Stimulated activated naive CD8-positive, alpha-beta T cell treated with anti-CD3 and anti-CD28 coated beads, Interleukin-15, Interleukin-2, amounts not matched to agents 100 ng/mL and 50 ng/mL, for 24 hours (primary cell): ENCODE results near the gene HDLBP.

Source experiments
- H3K27ac Mint-ChIP-seq: one replicate; pipeline ENCODE4 v1.8.0; 2021; ENCODE audit warnings: mild to moderate bottlenecking, mixed read lengths
- H3K27me3 Mint-ChIP-seq: one replicate; pipeline ENCODE4 v1.8.0; 2021; ENCODE audit warnings: mixed read lengths
- H3K36me3 Mint-ChIP-seq: one replicate; pipeline ENCODE4 v1.8.0; 2021; ENCODE audit warnings: low read depth, mixed read lengths
- H3K4me1 Mint-ChIP-seq: one replicate; pipeline ENCODE4 v1.8.0; 2021; ENCODE audit warnings: low read depth, mixed read lengths
- H3K4me3 Mint-ChIP-seq: one replicate; pipeline ENCODE4 v1.8.0; 2021; ENCODE audit warnings: mild to moderate bottlenecking, mixed read lengths
- H3K9me3 Mint-ChIP-seq: one replicate; pipeline ENCODE4 v1.8.0; 2021; ENCODE audit warnings: mixed read lengths

Gene HDLBP

GRCh38 chr2:241248289-241248688 is 67.2 kb downstream of the HDLBP start:
- no peaks in the 10 kb centered on the region for H3K9me3 Mint-ChIP-seq
- H3K4me1 Mint-ChIP-seq, result no peaks in the 10 kb centered on the region
- no peak overlapping the region for H3K27ac Mint-ChIP-seq
- no peaks in the 10 kb centered on the region for H3K27me3 Mint-ChIP-seq
- H3K4me3 Mint-ChIP-seq, result no peak overlapping the region
- H3K36me3 Mint-ChIP-seq, result peaks cover 88% of the 10 kb centered on the region

- no peak overlapping the region for H3K4me3 Mint-ChIP-seq
- peaks cover 89% of the 10 kb centered on the region for H3K36me3 Mint-ChIP-seq
- no peak overlapping the region for H3K27ac Mint-ChIP-seq
- no peaks in the 10 kb centered on the region for H3K9me3 Mint-ChIP-seq
- H3K4me1 Mint-ChIP-seq, result no peaks in the 10 kb centered on the region
- H3K27me3 Mint-ChIP-seq, result no peaks in the 10 kb centered on the region
These were observed 71.1 kb downstream of the HDLBP start for GRCh38 chr2:241244368-241244767.

- Mint-ChIP-seq H3K36me3 (peaks cover 87% of the 10 kb centered on the region), H3K27ac (no peak overlapping the region), H3K9me3 (no peaks in the 10 kb centered on the region), H3K4me3 (no peak overlapping the region), H3K4me1 (no peaks in the 10 kb centered on the region), H3K27me3 (no peaks in the 10 kb centered on the region)
These were observed 73.2 kb downstream of the HDLBP start for GRCh38 chr2:241242306-241242705.

- no peak overlapping the region for H3K4me3 Mint-ChIP-seq
- H3K9me3 Mint-ChIP-seq, result no peaks in the 10 kb centered on the region
- peaks cover 87% of the 10 kb centered on the region for H3K36me3 Mint-ChIP-seq
- H3K4me1 Mint-ChIP-seq, result no peaks in the 10 kb centered on the region
- H3K27me3 Mint-ChIP-seq, result no peaks in the 10 kb centered on the region
- no peak overlapping the region for H3K27ac Mint-ChIP-seq
These were observed 73.8 kb downstream of the HDLBP start for GRCh38 chr2:241241669-241242068.

GRCh38 chr2:241240320-241241004 is 75.0 kb downstream of the HDLBP start:
- H3K4me3 Mint-ChIP-seq, result no peak overlapping the region
- H3K4me1 Mint-ChIP-seq, result no peaks in the 10 kb centered on the region
- H3K27ac Mint-ChIP-seq, result no peak overlapping the region
- H3K9me3 Mint-ChIP-seq, result no peaks in the 10 kb centered on the region
- no peaks in the 10 kb centered on the region for H3K27me3 Mint-ChIP-seq
- peaks cover 88% of the 10 kb centered on the region for H3K36me3 Mint-ChIP-seq

GRCh38 chr2:241239552-241240202 is 75.8 kb downstream of the HDLBP start:
- Mint-ChIP-seq H3K36me3 (peaks cover 91% of the 10 kb centered on the region), H3K27ac (no peak overlapping the region), H3K4me3 (no peak overlapping the region), H3K9me3 (no peaks in the 10 kb centered on the region), H3K4me1 (no peaks in the 10 kb centered on the region), H3K27me3 (no peaks in the 10 kb centered on the region)

GRCh38 chr2:241238693-241239198 is 76.7 kb downstream of the HDLBP start:
- Mint-ChIP-seq H3K36me3 (peaks cover 91% of the 10 kb centered on the region), H3K4me1 (no peaks in the 10 kb centered on the region), H3K4me3 (no peak overlapping the region), H3K27ac (no peak overlapping the region), H3K27me3 (no peaks in the 10 kb centered on the region), H3K9me3 (no peaks in the 10 kb centered on the region)

- no peak overlapping the region for H3K4me3 Mint-ChIP-seq
- no peaks in the 10 kb centered on the region for H3K27me3 Mint-ChIP-seq
- no peaks in the 10 kb centered on the region for H3K4me1 Mint-ChIP-seq
- H3K36me3 Mint-ChIP-seq, result peaks cover 93% of the 10 kb centered on the region
- H3K9me3 Mint-ChIP-seq, result no peaks in the 10 kb centered on the region
- no peak overlapping the region for H3K27ac Mint-ChIP-seq
These were observed 77.5 kb downstream of the HDLBP start for GRCh38 chr2:241237949-241238371.

- Mint-ChIP-seq H3K4me3 (no peak overlapping the region), H3K4me1 (no peaks in the 10 kb centered on the region), H3K27ac (no peak overlapping the region), H3K27me3 (no peaks in the 10 kb centered on the region), H3K36me3 (peaks cover 91% of the 10 kb centered on the region), H3K9me3 (no peaks in the 10 kb centered on the region)
These were observed 78.4 kb downstream of the HDLBP start for GRCh38 chr2:241237047-241237446.

- no peaks in the 10 kb centered on the region for H3K27me3 Mint-ChIP-seq
- peaks cover 93% of the 10 kb centered on the region for H3K36me3 Mint-ChIP-seq
- H3K4me1 Mint-ChIP-seq, result no peaks in the 10 kb centered on the region
- H3K27ac Mint-ChIP-seq, result no peak overlapping the region
- H3K9me3 Mint-ChIP-seq, result no peaks in the 10 kb centered on the region
- no peak overlapping the region for H3K4me3 Mint-ChIP-seq
These were observed 79.4 kb downstream of the HDLBP start for GRCh38 chr2:241235859-241236593.

- H3K27me3 Mint-ChIP-seq, result no peaks in the 10 kb centered on the region
- no peak overlapping the region for H3K4me3 Mint-ChIP-seq
- no peak overlapping the region for H3K27ac Mint-ChIP-seq
- no peaks in the 10 kb centered on the region for H3K4me1 Mint-ChIP-seq
- no peaks in the 10 kb centered on the region for H3K9me3 Mint-ChIP-seq
- peaks cover 91% of the 10 kb centered on the region for H3K36me3 Mint-ChIP-seq
These were observed 80.3 kb downstream of the HDLBP start for GRCh38 chr2:241234962-241235740.

- H3K4me1 Mint-ChIP-seq, result no peaks in the 10 kb centered on the region
- H3K4me3 Mint-ChIP-seq, result no peak overlapping the region
- H3K36me3 Mint-ChIP-seq, result peaks cover 86% of the 10 kb centered on the region
- H3K9me3 Mint-ChIP-seq, result no peaks in the 10 kb centered on the region
- H3K27ac Mint-ChIP-seq, result no peak overlapping the region
- no peaks in the 10 kb centered on the region for H3K27me3 Mint-ChIP-seq
These were observed 81.2 kb downstream of the HDLBP start for GRCh38 chr2:241234066-241234790.

GRCh38 chr2:241232736-241233575 is 82.5 kb downstream of the HDLBP start:
- H3K36me3 Mint-ChIP-seq, result peaks cover 82% of the 10 kb centered on the region
- H3K4me3 Mint-ChIP-seq, result no peak overlapping the region
- no peaks in the 10 kb centered on the region for H3K9me3 Mint-ChIP-seq
- no peaks in the 10 kb centered on the region for H3K4me1 Mint-ChIP-seq
- H3K27me3 Mint-ChIP-seq, result no peaks in the 10 kb centered on the region
- H3K27ac Mint-ChIP-seq, result no peak overlapping the region
